ENCODE results near the gene PGPEP1. TPM values are rescaled to one million over a fixed set of nuclear protein-coding genes. Genes with fewer than 3 reads are reported as not detected.

Gene PGPEP1
- total RNA-seq, 1 donor from 2014 or later, result 11.8 TPM

GRCh38 chr19:18417250-18418028, 77.0 kb downstream of the PGPEP1 start:
- DNase-seq (ENCODE audit: low spot score), result peak; percentile 95

- DNase-seq (ENCODE audit: low spot score), result no peak
Measured at GRCh38 chr19:18418029-18418482, 77.7 kb downstream of the PGPEP1 start.

DNA sequence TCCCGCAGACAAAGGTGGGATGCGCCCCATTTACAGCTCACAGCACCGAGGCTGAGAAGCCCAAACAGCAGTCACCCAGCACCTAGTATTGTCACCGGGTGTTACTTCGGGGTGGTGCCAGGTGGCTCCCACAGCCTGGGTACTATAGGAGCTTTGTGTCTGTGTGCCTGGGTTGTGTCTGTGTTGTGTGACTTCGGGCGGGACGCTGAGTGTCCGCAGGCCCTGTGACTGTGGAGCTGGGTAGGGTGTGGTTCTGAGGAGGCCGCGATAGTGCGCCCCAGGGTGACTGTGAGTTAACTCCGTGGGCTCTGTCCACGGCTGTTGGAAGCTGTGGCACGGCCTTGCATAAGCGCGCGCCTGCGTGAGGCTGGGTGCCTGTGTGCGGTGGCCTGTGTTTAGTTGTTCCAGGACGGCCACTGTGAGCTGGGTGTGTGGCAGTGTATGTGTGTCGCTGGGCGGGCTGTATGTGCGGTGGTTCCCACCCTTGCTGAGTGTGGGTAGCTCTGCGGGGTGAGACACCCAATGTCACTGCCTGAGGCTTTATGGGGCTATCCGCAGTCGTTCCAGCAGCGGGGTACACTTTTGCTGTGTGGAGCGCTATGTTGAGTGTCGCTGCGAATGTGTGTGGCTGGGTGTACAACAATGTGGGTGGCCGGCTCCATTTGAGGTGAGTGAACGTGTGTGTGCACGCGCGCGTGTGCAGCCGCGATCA, 78.2 kb downstream of the PGPEP1 start:
- no peak for DNase-seq (ENCODE audit: low spot score)

DNA sequence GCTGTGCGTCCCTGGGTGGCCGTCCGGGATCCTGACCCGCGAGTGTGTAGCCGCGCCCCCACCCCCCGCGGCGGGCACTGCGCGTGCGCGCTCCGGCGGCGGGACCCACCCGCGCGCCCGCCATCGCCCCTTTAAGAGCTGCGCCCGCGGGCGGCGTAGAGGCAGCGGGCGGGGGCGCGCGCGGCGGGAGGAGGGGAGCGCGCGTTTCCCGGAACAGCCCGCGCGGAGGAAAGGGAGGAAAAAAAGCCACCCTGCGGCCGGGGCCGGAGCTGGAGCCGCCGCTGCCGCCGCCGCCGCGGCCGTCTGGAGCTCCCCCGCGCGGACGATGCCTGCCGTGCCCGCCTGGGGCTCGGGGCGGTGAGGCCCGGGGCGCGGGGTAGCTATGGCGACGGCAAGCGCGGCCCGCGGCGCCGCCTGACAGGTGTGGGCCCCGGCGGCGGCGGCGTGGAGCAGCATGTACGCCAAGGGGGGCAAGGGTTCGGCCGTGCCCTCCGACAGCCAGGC, 78.8 kb downstream of the PGPEP1 start, which contains the start of gene SSBP4:
Gene SSBP4, plus strand, starts transcription at position 204 of the 504 bp plus-strand sequence. Its CDS starts 251 bp downstream, at position 455.
- peak; percentile 83 for DNase-seq (ENCODE audit: low spot score)

Other genes starting within 250 kb of the PGPEP1 start
- gene MAST3, start 242.8 kb upstream of the PGPEP1 start, total RNA-seq (ENCODE audit: insufficient read depth, low replicate concordance), result 2.2 TPM
- gene PIK3R2, start 187.4 kb upstream of the PGPEP1 start, total RNA-seq (ENCODE audit: insufficient read depth, low replicate concordance), result 16.1 TPM
- 4.3 TPM for gene IFI30, start 166.8 kb upstream of the PGPEP1 start, total RNA-seq (ENCODE audit: insufficient read depth, low replicate concordance)
- 9.4 TPM for gene MPV17L2, start 147.4 kb upstream of the PGPEP1 start, total RNA-seq (ENCODE audit: insufficient read depth, low replicate concordance)
- not detected for gene RAB3A, start 136.6 kb upstream of the PGPEP1 start, total RNA-seq (ENCODE audit: insufficient read depth, low replicate concordance)
- 9.9 TPM for gene PDE4C, start 114.2 kb upstream of the PGPEP1 start, total RNA-seq (ENCODE audit: insufficient read depth, low replicate concordance)
- 2.4 TPM for gene IQCN, start 66.1 kb upstream of the PGPEP1 start, total RNA-seq (ENCODE audit: insufficient read depth, low replicate concordance)
- gene JUND, start 59.0 kb upstream of the PGPEP1 start, total RNA-seq (ENCODE audit: insufficient read depth, low replicate concordance), result 272 TPM
- 37.6 TPM for gene LSM4, start 17.5 kb upstream of the PGPEP1 start, total RNA-seq (ENCODE audit: insufficient read depth, low replicate concordance)
- gene GDF15, start 45.6 kb downstream of the PGPEP1 start, total RNA-seq (ENCODE audit: insufficient read depth, low replicate concordance), result not detected
- 2.9 TPM for gene LRRC25, start 57.0 kb downstream of the PGPEP1 start, total RNA-seq (ENCODE audit: insufficient read depth, low replicate concordance)
- gene SSBP4, start 78.8 kb downstream of the PGPEP1 start, total RNA-seq (ENCODE audit: insufficient read depth, low replicate concordance), result 24.8 TPM
- 20.5 TPM for gene ISYNA1, start 97.5 kb downstream of the PGPEP1 start, total RNA-seq (ENCODE audit: insufficient read depth, low replicate concordance)
- 22.6 TPM for gene ELL, start 181.5 kb downstream of the PGPEP1 start, total RNA-seq (ENCODE audit: insufficient read depth, low replicate concordance)
- 149 TPM for gene FKBP8, start 203.0 kb downstream of the PGPEP1 start, total RNA-seq (ENCODE audit: insufficient read depth, low replicate concordance)
- gene KXD1, start 217.3 kb downstream of the PGPEP1 start, total RNA-seq (ENCODE audit: insufficient read depth, low replicate concordance), result 62.4 TPM
- gene UBA52, start 231.3 kb downstream of the PGPEP1 start, total RNA-seq (ENCODE audit: insufficient read depth, low replicate concordance), result 513 TPM
- gene REX1BD, start 248.2 kb downstream of the PGPEP1 start, total RNA-seq (ENCODE audit: insufficient read depth, low replicate concordance), result 20.7 TPM